Measurements from ENCODE around the gene TMEM132D.
"Not testable (repeated sequence)": the region's sequence is repeated elsewhere in the genome, so short reads cannot be mapped to it uniquely, and the experiment has no call there.

Gene TMEM132D

GRCh38 chr12:129052373-129052772 is 851.5 kb downstream of the TMEM132D start:
- POLR2A ChIA-PET, result no interaction called here
- DNase-seq (ENCODE audit: extremely low spot score), result no peak
- CTCF ChIA-PET, result interaction anchor here (1.0 kb wide), 1 partner anchor 22 kb away, joined by 3 read pairs; no protein-coding TSS in a partner anchor
- TF ChIP-seq CTCF (IDR thresholded peaks at IDR 0.05; ENCODE audit: control extremely low read depth, extremely low read depth, low read depth, missing control alignments), result no peak

DNA sequence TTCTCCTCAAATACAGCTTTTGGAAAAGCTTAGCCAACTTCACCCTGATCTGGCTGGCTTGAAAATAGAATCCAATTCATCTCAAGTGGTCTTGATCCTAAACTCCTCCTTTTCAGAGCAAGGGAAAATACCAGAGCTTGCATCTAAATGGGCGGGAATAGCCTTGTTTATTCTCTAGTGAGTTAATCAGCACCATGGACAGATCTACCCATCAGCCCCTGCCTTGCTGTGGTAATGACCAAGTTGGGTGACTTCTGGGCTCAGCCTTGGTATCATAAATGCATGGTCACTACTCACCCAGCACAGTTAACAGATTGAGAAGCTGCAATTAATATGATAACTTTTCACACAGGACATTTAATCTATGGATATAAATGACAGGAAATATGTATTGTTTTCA is 853.9 kb downstream of the TMEM132D start:
- CTCF ChIA-PET, result no interaction called here
- TF ChIP-seq CTCF (IDR thresholded peaks at IDR 0.05; ENCODE audit: control extremely low read depth, extremely low read depth, low read depth, missing control alignments), result no peak
- no peak for DNase-seq (ENCODE audit: extremely low spot score)
- POLR2A ChIA-PET, result no interaction called here

DNA sequence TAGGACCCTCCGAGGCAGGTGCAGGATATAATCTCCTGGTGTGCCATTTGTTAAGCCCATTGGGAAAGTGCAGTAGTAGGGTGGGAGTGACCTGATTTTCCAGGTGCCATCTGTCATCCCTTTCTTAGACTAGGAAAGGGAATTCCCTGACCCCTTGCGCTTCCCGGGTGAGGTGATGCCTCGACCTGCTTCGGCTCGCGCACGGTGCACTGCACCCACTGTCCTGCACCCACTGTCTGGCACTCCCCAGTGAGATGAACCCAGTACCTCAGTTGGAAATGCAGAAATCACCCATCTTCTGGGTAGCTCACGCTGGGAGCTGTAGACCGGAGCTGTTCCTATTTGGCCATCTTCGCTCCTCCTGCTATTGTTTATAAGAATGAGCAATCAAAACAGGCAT is 860.5 kb downstream of the TMEM132D start:
- DNase-seq (ENCODE audit: extremely low spot score); POLR2A ChIA-PET; CTCF ChIA-PET: not testable (repeated sequence)

GRCh38 chr12:129036135-129036534 is 867.7 kb downstream of the TMEM132D start:
- CTCF ChIA-PET, result no interaction called here
- no peak for TF ChIP-seq CTCF (IDR thresholded peaks at IDR 0.05; ENCODE audit: control extremely low read depth, extremely low read depth, low read depth, missing control alignments)
- DNase-seq (ENCODE audit: extremely low spot score), result no peak
- POLR2A ChIA-PET, result interaction anchor here (0.7 kb wide), 1 partner anchor 149 kb away, joined by 3 read pairs; no protein-coding TSS in a partner anchor

- ChIA-PET CTCF (interaction anchor here (1.1 kb wide), 1 partner anchor 13 kb away, joined by 3 read pairs; no protein-coding TSS in a partner anchor), POLR2A (no interaction called here)
- no peak for DNase-seq (ENCODE audit: extremely low spot score)
- no peak for TF ChIP-seq CTCF (IDR thresholded peaks at IDR 0.05; ENCODE audit: control extremely low read depth, extremely low read depth, low read depth, missing control alignments)
Measured at GRCh38 chr12:129034558-129035289, 869.1 kb downstream of the TMEM132D start.

DNA sequence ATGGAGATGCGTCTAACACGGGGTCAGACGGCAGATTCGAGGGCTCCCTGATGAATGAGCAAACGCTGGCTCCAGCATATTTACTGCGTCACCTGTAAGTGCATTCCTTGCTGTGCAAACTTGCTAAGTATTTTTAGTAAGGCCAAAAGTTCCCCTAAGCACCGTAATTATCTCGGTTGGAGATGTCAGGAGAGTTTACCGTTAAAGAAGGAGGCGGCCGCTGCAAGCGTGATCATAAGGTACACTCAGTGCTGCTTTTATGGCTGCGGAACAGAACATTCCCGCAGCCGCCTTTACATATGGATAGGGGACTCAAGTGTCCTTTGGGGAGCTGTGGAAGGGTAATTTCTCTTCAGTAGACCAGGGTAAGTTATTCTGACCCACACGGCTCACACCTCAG is 875.0 kb downstream of the TMEM132D start:
- no peak for DNase-seq (ENCODE audit: extremely low spot score)
- ChIA-PET POLR2A (no interaction called here), CTCF (no interaction called here)
- TF ChIP-seq CTCF (IDR thresholded peaks at IDR 0.05; ENCODE audit: control extremely low read depth, extremely low read depth, low read depth, missing control alignments), result no peak

- no peak for TF ChIP-seq CTCF (IDR thresholded peaks at IDR 0.05; ENCODE audit: control extremely low read depth, extremely low read depth, low read depth, missing control alignments)
- ChIA-PET CTCF (no interaction called here), POLR2A (no interaction called here)
- no peak for DNase-seq (ENCODE audit: extremely low spot score)
Measured at GRCh38 chr12:129025055-129025454, 878.8 kb downstream of the TMEM132D start.

Measured in GM10248 (cell line).